Measurements from ENCODE around the gene LRR1.

LRR1 gene

DNA sequence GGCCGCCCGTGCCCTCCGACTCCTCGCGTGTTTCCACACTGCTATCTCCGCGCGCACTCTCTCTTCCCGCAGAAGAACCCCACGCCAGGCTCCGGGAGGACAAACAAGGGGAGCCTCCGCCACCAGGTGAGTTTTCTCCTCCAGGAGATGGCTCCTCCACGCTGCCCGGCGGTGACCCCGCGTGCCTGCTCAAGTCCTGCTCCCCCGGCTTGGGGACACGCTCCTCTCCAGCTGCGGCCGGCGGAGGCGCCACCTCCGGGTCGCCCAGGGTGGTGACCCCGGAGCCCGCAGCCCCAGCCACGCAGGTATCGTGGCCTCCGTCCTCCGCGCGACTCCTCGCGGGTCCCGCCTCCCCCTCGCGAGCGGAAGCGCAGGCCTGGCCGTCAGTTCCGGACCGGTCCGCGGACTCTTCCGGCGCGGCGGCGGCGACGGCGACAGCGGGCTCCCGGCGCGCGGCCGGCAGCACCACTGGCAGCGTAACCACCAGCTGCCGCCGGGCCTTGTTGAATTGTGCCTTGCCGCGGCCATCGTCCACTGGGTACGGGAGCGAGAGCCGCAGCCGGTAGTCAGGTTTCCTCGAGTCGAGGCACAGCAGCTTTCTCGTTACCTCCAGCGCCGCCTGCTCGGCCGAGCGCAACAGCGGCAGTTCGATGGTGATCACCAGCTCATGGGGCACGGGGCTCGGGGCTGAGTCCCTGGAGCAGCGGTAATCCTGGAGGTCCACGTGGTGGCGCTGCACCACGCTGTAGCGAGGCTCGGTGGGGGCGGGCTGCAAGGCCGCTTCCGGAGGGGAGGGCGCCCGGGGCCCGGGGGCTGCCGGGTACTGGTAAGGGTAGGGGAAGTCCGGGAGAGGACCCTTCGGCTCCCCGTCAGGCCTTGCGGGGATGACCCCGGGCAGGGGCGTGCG is 35.2 kb downstream of the LRR1 start (continued):
- TF ChIP-seq, protein P1, sequence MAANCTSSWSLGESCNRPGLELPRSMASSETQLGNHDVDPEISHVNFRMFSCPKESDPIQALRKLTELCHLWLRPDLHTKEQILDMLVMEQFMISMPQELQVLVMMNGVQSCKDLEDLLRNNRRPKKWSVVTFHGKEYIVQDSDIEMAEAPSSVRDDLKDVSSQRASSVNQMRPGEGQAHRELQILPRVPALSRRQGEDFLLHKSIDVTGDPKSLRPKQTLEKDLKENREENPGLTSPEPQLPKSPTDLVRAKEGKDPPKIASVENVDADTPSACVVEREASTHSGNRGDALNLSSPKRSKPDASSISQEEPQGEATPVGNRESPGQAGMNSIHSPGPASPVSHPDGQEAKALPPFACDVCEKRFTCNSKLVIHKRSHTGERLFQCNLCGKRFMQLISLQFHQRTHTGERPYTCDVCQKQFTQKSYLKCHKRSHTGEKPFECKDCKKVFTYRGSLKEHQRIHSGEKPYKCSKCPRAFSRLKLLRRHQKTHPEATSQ (tag by site-specific recombination; IDR thresholded peaks at IDR 0.05), result peak; percentile 68; the same call in 1 of the 2 replicates
- TF ChIP-seq ZNF324 (tag by site-specific recombination; IDR thresholded peaks at IDR 0.05), result peak; percentile 69; the same call in 1 of the 2 replicates
- peak; percentile 4; the same call in 1 of the 2 replicates for TF ChIP-seq ZNF596 (tag by site-specific recombination; IDR thresholded peaks at IDR 0.05)
- TF ChIP-seq ZNF664 (tag by site-specific recombination; IDR thresholded peaks at IDR 0.05), result no peak
- peak; percentile 75 for TF ChIP-seq ZNF341 (tag by site-specific recombination; IDR thresholded peaks at IDR 0.05; ENCODE audit: low read depth)
- TF ChIP-seq, protein P2, sequence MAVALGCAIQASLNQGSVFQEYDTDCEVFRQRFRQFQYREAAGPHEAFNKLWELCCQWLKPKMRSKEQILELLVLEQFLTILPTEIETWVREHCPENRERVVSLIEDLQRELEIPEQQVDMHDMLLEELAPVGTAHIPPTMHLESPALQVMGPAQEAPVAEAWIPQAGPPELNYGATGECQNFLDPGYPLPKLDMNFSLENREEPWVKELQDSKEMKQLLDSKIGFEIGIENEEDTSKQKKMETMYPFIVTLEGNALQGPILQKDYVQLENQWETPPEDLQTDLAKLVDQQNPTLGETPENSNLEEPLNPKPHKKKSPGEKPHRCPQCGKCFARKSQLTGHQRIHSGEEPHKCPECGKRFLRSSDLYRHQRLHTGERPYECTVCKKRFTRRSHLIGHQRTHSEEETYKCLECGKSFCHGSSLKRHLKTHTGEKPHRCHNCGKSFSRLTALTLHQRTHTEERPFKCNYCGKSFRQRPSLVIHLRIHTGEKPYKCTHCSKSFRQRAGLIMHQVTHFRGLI (tag by site-specific recombination; IDR thresholded peaks at IDR 0.05), result no peak
- TF ChIP-seq ZNF501 (tag by site-specific recombination; IDR thresholded peaks at IDR 0.05), result peak; percentile 80
- TF ChIP-seq HOXA7 (CRISPR knock-in tag; IDR thresholded peaks at IDR 0.05; ENCODE audit: borderline replicate concordance), result no peak
- peak; percentile 92 for TF ChIP-seq ZBTB7A (tag by site-specific recombination; IDR thresholded peaks at IDR 0.05; ENCODE audit: low read depth)
- TF ChIP-seq MEIS1 (CRISPR knock-in tag; IDR thresholded peaks at IDR 0.05; ENCODE audit: borderline replicate concordance), result no peak
- TF ChIP-seq HOXC10 (CRISPR knock-in tag; IDR thresholded peaks at IDR 0.05), result peak; percentile 70; the same call in 1 of the 2 replicates
- TF ChIP-seq ZNF521 (tag by site-specific recombination; IDR thresholded peaks at IDR 0.05), result no peak
- TF ChIP-seq ZSCAN30 (tag by site-specific recombination; IDR thresholded peaks at IDR 0.05), result peak; percentile 89
- TF ChIP-seq ZIC2 (tag by site-specific recombination; IDR thresholded peaks at IDR 0.05), result peak; percentile 27; the same call in 1 of the 2 replicates
- peak; percentile 46; the same call in 1 of the 2 replicates for TF ChIP-seq ZNF394 (tag by site-specific recombination; IDR thresholded peaks at IDR 0.05; ENCODE audit: borderline replicate concordance)
- no peak for TF ChIP-seq SETDB1 (IDR thresholded peaks at IDR 0.05; ENCODE audit: insufficient read length, low read length)
- TF ChIP-seq IKZF3 (tag by site-specific recombination; IDR thresholded peaks at IDR 0.05), result 0 out of 2 replicates have a peak, but pooled peaks have one; percentile 5
- peak; percentile 56; the same call in 1 of the 2 replicates for TF ChIP-seq YY1 (tag by site-specific recombination; IDR thresholded peaks at IDR 0.05)
- no peak for TF ChIP-seq ZNF585B (tag by site-specific recombination; IDR thresholded peaks at IDR 0.05)
- peak; percentile 98 for TF ChIP-seq PATZ1 (tag by site-specific recombination; IDR thresholded peaks at IDR 0.05)
- peak; percentile 86 for TF ChIP-seq ZNF654 (tag by site-specific recombination; IDR thresholded peaks at IDR 0.05; ENCODE audit: low read depth)
- peak; percentile 70 for TF ChIP-seq SP2 (tag by site-specific recombination; IDR thresholded peaks at IDR 0.05)
- TF ChIP-seq OVOL3 (tag by site-specific recombination; IDR thresholded peaks at IDR 0.05), result peak; percentile 8; the same call in 1 of the 2 replicates
- TF ChIP-seq ZNF692 (tag by site-specific recombination; IDR thresholded peaks at IDR 0.05), result peak; percentile 67; the same call in 1 of the 2 replicates
- peak; percentile 87 for TF ChIP-seq ZBTB20 (tag by site-specific recombination; IDR thresholded peaks at IDR 0.05)
- TF ChIP-seq, protein P3, sequence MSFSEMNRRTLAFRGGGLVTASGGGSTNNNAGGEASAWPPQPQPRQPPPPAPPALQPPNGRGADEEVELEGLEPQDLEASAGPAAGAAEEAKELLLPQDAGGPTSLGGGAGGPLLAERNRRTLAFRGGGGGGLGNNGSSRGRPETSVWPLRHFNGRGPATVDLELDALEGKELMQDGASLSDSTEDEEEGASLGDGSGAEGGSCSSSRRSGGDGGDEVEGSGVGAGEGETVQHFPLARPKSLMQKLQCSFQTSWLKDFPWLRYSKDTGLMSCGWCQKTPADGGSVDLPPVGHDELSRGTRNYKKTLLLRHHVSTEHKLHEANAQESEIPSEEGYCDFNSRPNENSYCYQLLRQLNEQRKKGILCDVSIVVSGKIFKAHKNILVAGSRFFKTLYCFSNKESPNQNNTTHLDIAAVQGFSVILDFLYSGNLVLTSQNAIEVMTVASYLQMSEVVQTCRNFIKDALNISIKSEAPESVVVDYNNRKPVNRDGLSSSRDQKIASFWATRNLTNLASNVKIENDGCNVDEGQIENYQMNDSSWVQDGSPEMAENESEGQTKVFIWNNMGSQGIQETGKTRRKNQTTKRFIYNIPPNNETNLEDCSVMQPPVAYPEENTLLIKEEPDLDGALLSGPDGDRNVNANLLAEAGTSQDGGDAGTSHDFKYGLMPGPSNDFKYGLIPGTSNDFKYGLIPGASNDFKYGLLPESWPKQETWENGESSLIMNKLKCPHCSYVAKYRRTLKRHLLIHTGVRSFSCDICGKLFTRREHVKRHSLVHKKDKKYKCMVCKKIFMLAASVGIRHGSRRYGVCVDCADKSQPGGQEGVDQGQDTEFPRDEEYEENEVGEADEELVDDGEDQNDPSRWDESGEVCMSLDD (tag by site-specific recombination; IDR thresholded peaks at IDR 0.05), result peak; percentile 38; the same call in 1 of the 2 replicates
- TF ChIP-seq, protein P4, sequence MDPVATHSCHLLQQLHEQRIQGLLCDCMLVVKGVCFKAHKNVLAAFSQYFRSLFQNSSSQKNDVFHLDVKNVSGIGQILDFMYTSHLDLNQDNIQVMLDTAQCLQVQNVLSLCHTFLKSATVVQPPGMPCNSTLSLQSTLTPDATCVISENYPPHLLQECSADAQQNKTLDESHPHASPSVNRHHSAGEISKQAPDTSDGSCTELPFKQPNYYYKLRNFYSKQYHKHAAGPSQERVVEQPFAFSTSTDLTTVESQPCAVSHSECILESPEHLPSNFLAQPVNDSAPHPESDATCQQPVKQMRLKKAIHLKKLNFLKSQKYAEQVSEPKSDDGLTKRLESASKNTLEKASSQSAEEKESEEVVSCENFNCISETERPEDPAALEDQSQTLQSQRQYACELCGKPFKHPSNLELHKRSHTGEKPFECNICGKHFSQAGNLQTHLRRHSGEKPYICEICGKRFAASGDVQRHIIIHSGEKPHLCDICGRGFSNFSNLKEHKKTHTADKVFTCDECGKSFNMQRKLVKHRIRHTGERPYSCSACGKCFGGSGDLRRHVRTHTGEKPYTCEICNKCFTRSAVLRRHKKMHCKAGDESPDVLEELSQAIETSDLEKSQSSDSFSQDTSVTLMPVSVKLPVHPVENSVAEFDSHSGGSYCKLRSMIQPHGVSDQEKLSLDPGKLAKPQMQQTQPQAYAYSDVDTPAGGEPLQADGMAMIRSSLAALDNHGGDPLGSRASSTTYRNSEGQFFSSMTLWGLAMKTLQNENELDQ (tag by site-specific recombination; IDR thresholded peaks at IDR 0.05; ENCODE audit: low read depth), result no peak

Data from HEK293 (cell line).